Muscle layer of colon (tissue), 2 donors: ENCODE results near the gene NPBWR2.

Experiments used
- H3K27ac ChIP-seq: one replicate; pipeline ENCODE4 v1.7.0; 2013; ENCODE audit warnings: low read depth, mild to moderate bottlenecking, low read length, moderate library complexity
- H3K27me3 ChIP-seq, 2 donors: one replicate each; pipeline ENCODE4 v1.7.0; 2013; ENCODE audit warnings: low read length in 2 of 2, mild to moderate bottlenecking in 2 of 2; ENCODE audit not compliant: insufficient read depth in 2 of 2, control insufficient read depth in 1 of 2
- H3K36me3 ChIP-seq: one replicate; pipeline ENCODE4 v1.7.0; 2013; ENCODE audit warnings: mild to moderate bottlenecking, low read length; ENCODE audit not compliant: insufficient read depth
- H3K4me1 ChIP-seq: one replicate; pipeline ENCODE4 v1.7.0; 2013; ENCODE audit warnings: mild to moderate bottlenecking, low read length; ENCODE audit not compliant: insufficient read depth
- H3K4me3 ChIP-seq, 2 donors: one replicate each; pipeline ENCODE4 v1.7.0; 2013; ENCODE audit warnings: low read length in 2 of 2, low read depth in 1 of 2, mild to moderate bottlenecking in 1 of 2, moderate library complexity in 1 of 2
- H3K9ac ChIP-seq: one replicate; pipeline ENCODE4 v1.7.0; 2013; ENCODE audit warnings: low read length
- H3K9me3 ChIP-seq: one replicate; pipeline ENCODE4 v1.7.0; 2013; ENCODE audit warnings: mild to moderate bottlenecking, low read length
- donor health status: abdominal sarcoma.
- donor health status: Adenocarcinoma of cecum.

Gene NPBWR2

DNA sequence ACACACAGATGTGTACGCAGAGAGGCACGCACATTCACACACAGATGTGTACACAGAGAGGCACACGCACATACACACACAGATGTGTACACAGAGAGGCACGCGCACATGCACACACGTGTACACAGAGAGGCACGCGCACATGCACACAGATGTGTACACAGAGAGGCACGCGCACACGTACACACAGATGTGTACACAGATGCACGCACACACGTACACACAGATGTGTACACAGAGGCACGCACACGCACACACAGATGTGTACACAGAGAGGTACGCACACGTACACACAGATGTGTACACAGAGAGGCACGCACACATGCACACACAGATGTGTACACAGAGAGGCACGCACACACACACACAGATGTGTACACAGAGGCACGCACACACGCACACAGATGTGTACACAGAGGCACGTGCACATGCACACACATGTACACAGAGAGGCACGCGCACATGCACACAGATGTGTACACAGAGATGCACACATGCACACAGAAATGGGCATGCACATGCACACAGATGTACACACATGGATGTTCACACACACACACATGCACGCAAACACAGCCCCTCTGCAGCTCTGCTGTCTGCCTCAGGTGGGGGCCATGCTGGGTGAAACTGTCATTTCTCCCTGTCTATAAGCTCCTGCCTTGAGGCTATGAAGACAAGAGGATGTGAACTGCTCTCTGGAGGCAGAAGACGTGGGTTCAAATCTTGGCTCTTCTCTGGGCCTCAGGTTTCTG lies 42.6 kb upstream of the NPBWR2 start:
- peaks cover 0 to 7% of the 10 kb centered on the region in 2 donors for H3K27me3 ChIP-seq
- no peaks in the 10 kb centered on the region for H3K36me3 ChIP-seq
- H3K4me3 ChIP-seq, result no peak overlapping the region
- H3K27ac ChIP-seq, result no peak overlapping the region
- H3K9me3 ChIP-seq, result no peaks in the 10 kb centered on the region
- H3K4me1 ChIP-seq, result no peaks in the 10 kb centered on the region
- H3K9ac ChIP-seq, result no peak overlapping the region

DNA sequence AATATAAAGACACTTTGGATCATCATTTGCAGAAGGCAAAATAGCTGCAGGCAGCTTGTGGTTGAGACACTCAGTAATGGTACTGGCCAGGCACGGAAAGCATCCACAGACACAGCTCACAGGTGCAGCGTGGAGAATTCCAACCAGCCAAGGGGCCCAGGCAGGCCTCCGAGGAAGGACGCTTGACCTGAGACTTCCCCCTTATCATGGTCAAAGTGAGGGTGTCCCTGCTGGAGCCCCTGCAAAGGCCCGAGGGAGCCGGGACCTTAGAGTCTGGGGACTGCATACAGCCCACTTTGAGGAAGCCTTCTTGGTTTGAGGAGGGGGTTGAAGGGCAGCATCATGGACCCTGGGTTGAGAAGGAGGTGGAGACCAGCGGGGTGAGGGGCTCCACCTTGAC lies 41.8 kb upstream of the NPBWR2 start:
- Histone ChIP-seq H3K4me1 (no peaks in the 10 kb centered on the region), H3K27ac (no peak overlapping the region), H3K9me3 (no peaks in the 10 kb centered on the region), H3K36me3 (no peaks in the 10 kb centered on the region), H3K9ac (no peak overlapping the region), H3K4me3 (no peak overlapping the region), H3K27me3 (peaks cover 0 to 7% of the 10 kb centered on the region in 2 donors)

DNA sequence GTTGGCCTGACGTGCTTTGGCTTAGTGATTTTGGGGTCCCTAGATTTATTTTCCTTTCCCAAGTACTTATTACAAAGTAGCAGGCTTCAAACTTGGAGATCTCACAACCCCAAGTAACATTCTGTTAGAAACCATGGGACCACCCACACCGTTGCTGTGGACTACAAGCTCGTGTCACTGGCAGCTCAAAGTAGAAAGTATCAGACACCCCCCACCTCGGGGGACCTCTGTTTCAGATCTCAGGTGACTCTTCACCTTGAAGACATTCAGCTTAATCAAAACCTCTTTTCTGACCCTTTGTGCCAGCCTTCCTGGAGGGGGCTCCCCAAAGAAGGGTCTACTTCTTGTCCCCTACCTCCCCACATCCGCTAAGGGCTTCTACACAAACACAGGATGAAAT lies 41.2 kb upstream of the NPBWR2 start:
- Histone ChIP-seq H3K27me3 (peaks cover 0 to 7% of the 10 kb centered on the region in 2 donors), H3K27ac (no peak overlapping the region), H3K36me3 (no peaks in the 10 kb centered on the region), H3K9ac (no peak overlapping the region), H3K4me1 (no peaks in the 10 kb centered on the region), H3K9me3 (no peaks in the 10 kb centered on the region), H3K4me3 (no peak overlapping the region)

DNA sequence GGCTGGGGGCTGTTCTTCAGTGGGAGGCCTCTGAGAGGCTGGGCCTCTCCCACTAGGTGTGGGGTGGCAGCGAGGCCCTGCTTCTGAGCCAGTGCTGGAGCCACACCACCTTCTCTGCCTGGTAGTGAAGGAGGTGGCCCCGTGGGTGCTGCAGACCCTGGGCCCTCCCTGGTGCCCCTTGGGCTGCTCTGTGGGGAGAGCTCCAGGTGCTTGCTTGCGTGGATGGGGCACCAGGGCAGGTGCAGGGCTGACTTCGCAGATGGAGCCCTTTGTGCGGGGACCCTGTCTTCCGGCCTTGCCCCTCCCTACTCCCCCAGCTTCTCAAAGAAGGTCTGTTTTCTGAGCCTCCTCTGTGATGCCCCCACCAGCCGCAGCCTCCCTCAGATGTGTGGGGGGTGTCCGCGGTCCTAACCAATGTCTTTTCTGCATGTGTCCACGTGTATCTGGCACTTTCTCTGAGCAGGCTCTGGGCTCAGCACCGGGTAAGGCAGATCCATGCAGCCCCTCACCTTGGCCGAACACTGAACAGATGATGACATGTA lies 39.6 kb upstream of the NPBWR2 start:
- no peaks in the 10 kb centered on the region for H3K4me1 ChIP-seq
- no peak overlapping the region for H3K9ac ChIP-seq
- no peak overlapping the region for H3K4me3 ChIP-seq
- H3K27me3 ChIP-seq, result peaks cover 0 to 7% of the 10 kb centered on the region in 2 donors
- no peaks in the 10 kb centered on the region for H3K36me3 ChIP-seq
- H3K9me3 ChIP-seq, result no peaks in the 10 kb centered on the region
- no peak overlapping the region for H3K27ac ChIP-seq

DNA sequence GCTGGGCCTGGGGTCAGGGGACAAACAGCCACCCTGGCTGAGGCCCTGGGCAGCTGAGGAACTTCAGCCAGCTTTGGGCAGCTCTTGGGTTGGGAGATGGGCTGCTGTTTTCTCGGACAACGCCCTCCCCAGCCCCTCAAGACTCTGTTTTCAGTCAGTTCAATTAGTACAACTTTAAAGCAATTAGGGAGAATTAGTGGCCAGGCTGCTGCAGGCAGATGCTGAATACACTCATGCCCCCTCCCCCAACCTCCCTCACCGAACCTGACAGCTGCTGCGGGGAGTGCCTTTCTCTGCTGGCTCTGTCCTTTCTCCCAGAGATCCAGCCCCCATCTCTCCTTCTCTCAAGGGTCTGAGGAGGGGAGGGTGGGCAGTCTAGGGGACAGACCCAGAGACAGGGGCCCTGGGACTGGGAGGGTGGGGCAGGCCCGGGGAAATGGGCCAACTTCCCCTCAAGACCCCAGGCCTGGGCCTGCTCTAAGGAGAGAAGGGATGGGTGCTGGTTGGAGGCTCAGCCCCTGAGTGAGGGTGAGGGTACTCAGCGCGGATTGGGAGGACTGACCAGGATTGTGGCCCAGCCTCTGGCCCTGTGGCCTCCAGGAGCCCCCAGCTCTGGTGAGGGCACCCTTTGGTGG lies 39.1 kb upstream of the NPBWR2 start:
- H3K9me3 ChIP-seq, result no peaks in the 10 kb centered on the region
- no peaks in the 10 kb centered on the region for H3K36me3 ChIP-seq
- H3K27ac ChIP-seq, result no peak overlapping the region
- H3K9ac ChIP-seq, result no peak overlapping the region
- H3K4me3 ChIP-seq, result no peak overlapping the region
- H3K4me1 ChIP-seq, result no peaks in the 10 kb centered on the region
- H3K27me3 ChIP-seq, result peaks cover 0 to 7% of the 10 kb centered on the region in 2 donors

DNA sequence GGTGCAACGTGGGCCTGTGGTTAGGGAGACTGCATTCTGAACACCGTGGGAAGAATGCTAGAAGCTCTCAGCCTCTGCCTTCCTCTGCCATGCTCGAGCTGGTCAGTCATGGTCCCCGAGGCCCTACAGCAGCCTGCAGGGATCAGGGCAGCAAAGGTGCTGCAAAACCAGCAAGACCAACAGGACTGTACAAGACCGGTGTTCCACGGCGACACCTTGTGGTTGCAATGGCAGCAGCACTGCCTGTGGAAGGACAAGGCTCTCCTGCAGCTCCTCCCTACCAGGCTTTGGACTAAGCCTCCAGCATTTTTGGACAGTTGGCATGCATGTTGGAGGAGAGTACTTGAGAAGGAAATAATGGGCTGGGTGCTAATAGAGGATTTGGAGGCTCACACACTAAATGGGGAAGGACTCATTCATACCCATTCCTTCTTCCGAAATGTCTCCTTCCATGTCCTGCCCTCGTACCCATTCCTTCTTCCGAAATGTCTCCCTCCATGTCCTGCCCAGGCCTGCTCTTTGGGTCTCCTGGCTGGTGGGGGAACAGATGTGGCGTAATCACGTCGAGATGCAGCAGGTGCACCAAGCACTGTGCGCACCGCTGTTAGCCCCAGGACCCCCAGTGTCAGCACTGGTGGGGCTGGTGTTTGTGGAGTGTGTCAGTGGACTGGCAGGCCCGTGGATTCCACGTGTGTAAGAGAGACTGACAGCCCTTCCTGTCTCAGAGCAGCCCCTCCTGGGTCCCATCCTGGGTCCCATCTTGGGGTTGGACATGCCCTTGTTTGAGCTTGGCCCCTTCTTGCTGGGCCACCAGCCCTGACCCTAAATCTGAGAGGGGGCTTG lies 38.3 kb upstream of the NPBWR2 start:
- no peak overlapping the region for H3K4me3 ChIP-seq
- no peak overlapping the region for H3K9ac ChIP-seq
- H3K27me3 ChIP-seq, result peaks cover 0 to 7% of the 10 kb centered on the region in 2 donors
- H3K4me1 ChIP-seq, result no peaks in the 10 kb centered on the region
- no peaks in the 10 kb centered on the region for H3K9me3 ChIP-seq
- no peak overlapping the region for H3K27ac ChIP-seq
- no peaks in the 10 kb centered on the region for H3K36me3 ChIP-seq

DNA sequence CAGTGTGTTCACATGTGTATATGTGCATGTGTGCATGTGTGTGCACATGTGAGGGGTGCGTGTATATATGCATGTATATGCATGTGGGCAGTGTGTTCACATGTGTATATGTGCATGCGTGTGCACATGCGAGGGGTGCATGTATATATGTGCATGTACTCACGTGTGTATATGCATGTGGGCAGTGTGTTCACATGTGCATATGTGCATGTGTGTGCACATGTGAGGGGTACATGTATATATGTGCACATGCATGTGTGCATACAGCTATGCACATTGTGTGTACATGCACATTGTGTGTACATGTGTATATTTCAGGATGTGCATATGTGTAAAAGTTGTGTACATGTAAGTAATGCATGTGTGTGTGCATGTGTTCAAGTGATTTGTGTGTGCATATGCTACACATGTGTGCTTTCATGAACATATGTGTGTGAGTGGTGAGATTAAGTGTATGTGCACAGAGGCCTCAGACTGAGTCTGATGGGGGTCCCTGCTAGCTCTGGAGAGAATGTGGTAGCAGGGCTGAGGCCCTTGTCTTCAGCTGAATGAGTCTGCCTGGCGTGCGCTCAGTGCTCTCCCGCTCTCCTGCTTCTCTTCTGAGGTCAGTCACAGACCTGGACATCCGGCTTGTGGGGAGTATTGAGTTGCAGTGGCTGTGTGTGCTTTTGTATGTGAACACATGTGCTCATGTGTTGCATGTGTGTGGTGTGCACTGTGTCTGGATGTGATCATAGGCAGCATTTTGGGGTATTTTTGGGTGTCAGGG lies 37.0 kb upstream of the NPBWR2 start:
- H3K4me1 ChIP-seq, result no peaks in the 10 kb centered on the region
- H3K9ac ChIP-seq, result no peak overlapping the region
- no peak overlapping the region for H3K4me3 ChIP-seq
- H3K27ac ChIP-seq, result no peak overlapping the region
- H3K36me3 ChIP-seq, result no peaks in the 10 kb centered on the region
- H3K27me3 ChIP-seq, result peaks cover 0 to 7% of the 10 kb centered on the region in 2 donors
- no peaks in the 10 kb centered on the region for H3K9me3 ChIP-seq

DNA sequence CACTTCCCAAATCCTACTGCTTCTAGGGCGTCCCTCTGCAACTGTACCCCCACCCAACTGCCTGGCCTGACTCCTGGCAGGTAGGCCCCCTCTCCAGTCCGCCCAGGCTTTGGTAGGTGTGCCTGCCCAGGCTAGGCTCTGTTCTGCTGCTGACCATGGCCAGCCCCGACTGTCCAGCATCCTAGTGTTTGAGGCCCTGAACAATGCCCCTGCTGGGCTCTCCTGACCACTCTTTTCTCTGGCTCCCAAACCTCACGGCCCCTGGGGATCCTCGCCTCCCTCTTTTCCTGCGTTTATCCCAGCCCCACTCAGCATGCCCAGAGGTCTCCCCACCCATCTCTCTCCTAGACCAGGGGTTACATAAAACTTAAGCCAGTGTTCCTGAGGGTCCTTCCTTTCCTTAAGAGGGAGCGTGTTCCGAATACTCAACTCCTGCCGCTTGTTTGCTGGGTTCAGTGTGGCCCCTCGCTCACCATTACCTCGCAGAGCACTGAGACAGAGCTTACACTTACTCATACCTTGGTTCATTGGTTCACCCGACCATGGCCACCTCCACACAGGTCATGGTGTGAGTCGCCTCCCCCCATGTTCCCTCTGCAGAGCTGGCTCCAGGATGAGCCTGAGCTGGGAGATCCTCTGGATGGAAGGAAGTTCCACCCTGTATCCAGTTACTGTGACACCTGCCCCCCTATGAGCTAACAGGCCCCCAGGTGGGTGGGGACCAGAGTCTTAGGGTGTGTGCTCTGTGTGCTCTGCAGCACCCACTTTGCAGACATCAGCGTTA lies 35.8 kb upstream of the NPBWR2 start:
- H3K27me3 ChIP-seq, result peaks cover 0 to 7% of the 10 kb centered on the region in 2 donors
- H3K9ac ChIP-seq, result no peak overlapping the region
- no peaks in the 10 kb centered on the region for H3K9me3 ChIP-seq
- H3K36me3 ChIP-seq, result no peaks in the 10 kb centered on the region
- no peaks in the 10 kb centered on the region for H3K4me1 ChIP-seq
- H3K4me3 ChIP-seq, result no peak overlapping the region
- no peak overlapping the region for H3K27ac ChIP-seq

DNA sequence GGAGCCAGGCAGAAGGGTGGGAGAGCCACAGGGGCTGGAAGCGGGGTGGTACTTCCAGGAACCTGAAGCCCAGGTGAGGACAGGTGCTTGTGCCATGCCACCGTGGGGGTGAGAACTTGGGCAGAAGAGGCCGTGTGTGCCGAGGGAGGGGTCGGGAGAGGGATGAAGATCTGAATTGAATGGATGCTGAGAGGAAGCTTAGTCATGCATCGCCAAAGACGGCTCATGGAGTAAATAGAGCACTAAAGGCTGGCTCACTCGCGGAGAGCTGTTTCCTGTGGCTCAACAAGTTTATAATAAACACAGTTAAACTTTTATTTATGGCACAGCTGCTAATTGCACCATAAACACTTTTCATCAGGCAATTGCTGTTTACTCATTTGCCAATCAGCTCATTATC lies 35.2 kb upstream of the NPBWR2 start:
- no peaks in the 10 kb centered on the region for H3K4me1 ChIP-seq
- H3K9ac ChIP-seq, result no peak overlapping the region
- H3K36me3 ChIP-seq, result no peaks in the 10 kb centered on the region
- no peak overlapping the region for H3K4me3 ChIP-seq
- H3K27me3 ChIP-seq, result peaks cover 0 to 7% of the 10 kb centered on the region in 2 donors
- H3K9me3 ChIP-seq, result no peaks in the 10 kb centered on the region
- H3K27ac ChIP-seq, result no peak overlapping the region

DNA sequence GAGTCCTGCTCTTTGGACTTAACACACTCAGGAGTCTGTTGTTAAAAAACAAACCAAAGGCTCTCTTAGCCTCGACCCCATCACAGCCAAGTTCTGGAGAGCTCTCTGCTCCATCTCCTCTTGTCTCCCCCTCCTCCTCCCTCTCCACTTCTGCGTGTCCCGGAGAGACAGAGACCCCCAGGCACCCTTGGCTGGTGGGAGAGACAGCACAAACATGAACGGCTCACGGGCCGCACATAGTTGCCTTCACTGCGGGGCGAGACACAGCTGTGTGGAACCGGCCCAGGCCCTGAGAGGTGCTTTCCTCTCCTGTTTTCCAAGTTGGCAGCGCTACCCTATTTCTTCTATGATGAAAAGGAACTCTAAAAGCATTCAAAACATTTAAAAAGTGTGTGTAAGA lies 33.6 kb upstream of the NPBWR2 start:
- Histone ChIP-seq H3K9ac (no peak overlapping the region), H3K27ac (no peak overlapping the region), H3K36me3 (no peaks in the 10 kb centered on the region), H3K4me3 (no peak overlapping the region), H3K27me3 (no peaks in the 10 kb centered on the region), H3K9me3 (no peaks in the 10 kb centered on the region), H3K4me1 (no peaks in the 10 kb centered on the region)
